ENCODE results near the gene RACGAP1. TPM values are rescaled to one million over a fixed set of nuclear protein-coding genes. Genes with fewer than 3 reads are reported as not detected.
"Not testable (repeated sequence)": the region's sequence is repeated elsewhere in the genome, so short reads cannot be mapped to it uniquely, and the experiment has no call there.

The RACGAP1 gene
- total RNA-seq, 1 donor from 2014 or later, result 18.8 TPM

- Histone ChIP-seq H3K4me2 (ENCODE audit: low read length) (no peak overlapping the region), H3K27ac (ENCODE audit: low read depth, low read length) (no peak overlapping the region), H4K20me1 (ENCODE audit: insufficient read depth, low read length) (no peaks in the 10 kb centered on the region), H3K79me2 (ENCODE audit: insufficient read depth, low read length) (no peaks in the 10 kb centered on the region), H3K9ac (ENCODE audit: low read length) (no peak overlapping the region), H3K36me3 (ENCODE audit: insufficient read depth, low read length) (peaks cover 25% of the 10 kb centered on the region), H3K4me1 (ENCODE audit: insufficient read depth, low read length) (peaks cover 14% of the 10 kb centered on the region), H3K4me3 (ENCODE audit: insufficient read depth, low read depth, low read length) (no peak overlapping the region), H3K27me3 (ENCODE audit: insufficient read depth, low read length) (no peaks in the 10 kb centered on the region), H3K9me3 (ENCODE audit: insufficient read depth, low read depth, low read length) (no peaks in the 10 kb centered on the region), H2AFZ (ENCODE audit: low read depth, low read length) (no peak overlapping the region)
- Mint-ChIP-seq H3K27ac (ENCODE audit: unreplicated experiment) (no peak overlapping the region), H3K4me1 (ENCODE audit: low read depth, unreplicated experiment) (peaks cover 27% of the 10 kb centered on the region), H3K27me3 (ENCODE audit: low read depth, unreplicated experiment) (no peaks in the 10 kb centered on the region), H3K4me3 (ENCODE audit: unreplicated experiment) (no peak overlapping the region), H3K36me3 (ENCODE audit: low read depth, unreplicated experiment) (peaks cover 7% of the 10 kb centered on the region), H3K9me3 (ENCODE audit: unreplicated experiment) (no peaks in the 10 kb centered on the region)
- FAIRE-seq (no peak), DNase-seq (ENCODE audit: low read depth) (no peak)
- TF ChIP-seq, protein P1, sequence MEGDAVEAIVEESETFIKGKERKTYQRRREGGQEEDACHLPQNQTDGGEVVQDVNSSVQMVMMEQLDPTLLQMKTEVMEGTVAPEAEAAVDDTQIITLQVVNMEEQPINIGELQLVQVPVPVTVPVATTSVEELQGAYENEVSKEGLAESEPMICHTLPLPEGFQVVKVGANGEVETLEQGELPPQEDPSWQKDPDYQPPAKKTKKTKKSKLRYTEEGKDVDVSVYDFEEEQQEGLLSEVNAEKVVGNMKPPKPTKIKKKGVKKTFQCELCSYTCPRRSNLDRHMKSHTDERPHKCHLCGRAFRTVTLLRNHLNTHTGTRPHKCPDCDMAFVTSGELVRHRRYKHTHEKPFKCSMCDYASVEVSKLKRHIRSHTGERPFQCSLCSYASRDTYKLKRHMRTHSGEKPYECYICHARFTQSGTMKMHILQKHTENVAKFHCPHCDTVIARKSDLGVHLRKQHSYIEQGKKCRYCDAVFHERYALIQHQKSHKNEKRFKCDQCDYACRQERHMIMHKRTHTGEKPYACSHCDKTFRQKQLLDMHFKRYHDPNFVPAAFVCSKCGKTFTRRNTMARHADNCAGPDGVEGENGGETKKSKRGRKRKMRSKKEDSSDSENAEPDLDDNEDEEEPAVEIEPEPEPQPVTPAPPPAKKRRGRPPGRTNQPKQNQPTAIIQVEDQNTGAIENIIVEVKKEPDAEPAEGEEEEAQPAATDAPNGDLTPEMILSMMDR (IDR thresholded peaks at IDR 0.05; ENCODE audit: insufficient read depth, low read depth, low read length), result no peak
- TF ChIP-seq EZH2 (IDR thresholded peaks at IDR 0.05; ENCODE audit: insufficient read depth, low read length), result no peak
Measured at GRCh38 chr12:49987625-49988303, 37.5 kb downstream of the RACGAP1 start.

GRCh38 chr12:49986476-49986875 is 38.8 kb downstream of the RACGAP1 start:
- not testable (repeated sequence) for H3K9me3 Mint-ChIP-seq (ENCODE audit: unreplicated experiment); H3K27me3 ChIP-seq (ENCODE audit: insufficient read depth, low read length); H3K36me3 Mint-ChIP-seq (ENCODE audit: low read depth, unreplicated experiment); H3K27ac ChIP-seq (ENCODE audit: low read depth, low read length); H3K9me3 ChIP-seq (ENCODE audit: insufficient read depth, low read depth, low read length); H3K4me2 ChIP-seq (ENCODE audit: low read length); H4K20me1 ChIP-seq (ENCODE audit: insufficient read depth, low read length); FAIRE-seq; H3K27me3 Mint-ChIP-seq (ENCODE audit: low read depth, unreplicated experiment); DNase-seq (ENCODE audit: low read depth); H3K4me3 Mint-ChIP-seq (ENCODE audit: unreplicated experiment); H3K79me2 ChIP-seq (ENCODE audit: insufficient read depth, low read length); H3K4me3 ChIP-seq (ENCODE audit: insufficient read depth, low read depth, low read length); H3K9ac ChIP-seq (ENCODE audit: low read length); H2AFZ ChIP-seq (ENCODE audit: low read depth, low read length); H3K27ac Mint-ChIP-seq (ENCODE audit: unreplicated experiment)
- peaks cover 15% of the 10 kb centered on the region for H3K36me3 ChIP-seq (ENCODE audit: insufficient read depth, low read length)
- peaks cover 27% of the 10 kb centered on the region for H3K4me1 Mint-ChIP-seq (ENCODE audit: low read depth, unreplicated experiment)
- H3K4me1 ChIP-seq (ENCODE audit: insufficient read depth, low read length), result peaks cover 14% of the 10 kb centered on the region

- H3K9me3 ChIP-seq (ENCODE audit: insufficient read depth, low read depth, low read length), result no peaks in the 10 kb centered on the region
- TF ChIP-seq, protein P1 (IDR thresholded peaks at IDR 0.05; ENCODE audit: insufficient read depth, low read depth, low read length), result no peak
- TF ChIP-seq EZH2 (IDR thresholded peaks at IDR 0.05; ENCODE audit: insufficient read depth, low read length), result no peak
- peaks cover 14% of the 10 kb centered on the region for H3K4me1 ChIP-seq (ENCODE audit: insufficient read depth, low read length)
- H3K4me2 ChIP-seq (ENCODE audit: low read length), result no peak overlapping the region
- no peak overlapping the region for H3K4me3 ChIP-seq (ENCODE audit: insufficient read depth, low read depth, low read length)
- FAIRE-seq (no peak), DNase-seq (ENCODE audit: low read depth) (peak; percentile 11)
- peaks cover 13% of the 10 kb centered on the region for H3K36me3 ChIP-seq (ENCODE audit: insufficient read depth, low read length)
- H3K9me3 Mint-ChIP-seq (ENCODE audit: unreplicated experiment), result no peaks in the 10 kb centered on the region
- H3K27ac Mint-ChIP-seq (ENCODE audit: unreplicated experiment), result peak overlapping the region; percentile 58
- H3K79me2 ChIP-seq (ENCODE audit: insufficient read depth, low read length), result no peaks in the 10 kb centered on the region
- no peaks in the 10 kb centered on the region for H3K27me3 ChIP-seq (ENCODE audit: insufficient read depth, low read length)
- H3K9ac ChIP-seq (ENCODE audit: low read length), result no peak overlapping the region
- H3K27me3 Mint-ChIP-seq (ENCODE audit: low read depth, unreplicated experiment), result no peaks in the 10 kb centered on the region
- H4K20me1 ChIP-seq (ENCODE audit: insufficient read depth, low read length), result no peaks in the 10 kb centered on the region
- no peak overlapping the region for H2AFZ ChIP-seq (ENCODE audit: low read depth, low read length)
- H3K27ac ChIP-seq (ENCODE audit: low read depth, low read length), result no peak overlapping the region
- peaks cover 4% of the 10 kb centered on the region for H3K36me3 Mint-ChIP-seq (ENCODE audit: low read depth, unreplicated experiment)
- no peak overlapping the region for H3K4me3 Mint-ChIP-seq (ENCODE audit: unreplicated experiment)
- peaks cover 28% of the 10 kb centered on the region for H3K4me1 Mint-ChIP-seq (ENCODE audit: low read depth, unreplicated experiment)
Measured at GRCh38 chr12:49985981-49986380, 39.3 kb downstream of the RACGAP1 start.

Measured in astrocyte (in vitro differentiated cells and primary cell).